Right ventricle myocardium inferior (tissue), 1 donor: ENCODE results near the gene NR6A1. TPM values are rescaled to one million over a fixed set of nuclear protein-coding genes. Genes with fewer than 3 reads are reported as not detected.
"Not testable (repeated sequence)": the region's sequence is repeated elsewhere in the genome, so short reads cannot be mapped to it uniquely, and the experiment has no call there.

ENCODE experiments used
- ATAC-seq: fragments of 200-7000 bp; cut with Tn5 transposase; one replicate; pipeline ENCODE4 v1.9.1; 2020; ENCODE audit warnings: mild to moderate bottlenecking, moderate library complexity
- DNase-seq: peaks from one replicate; pipeline ENCODE4 v3.0.0; 2021; ENCODE audit errors: missing footprints
- intact Hi-C: fragments of 100-400 bp; cut with DNase I; formaldehyde crosslinking; loops from one replicate; pipeline ENCODE4 v1.11.0; 2022
- total RNA-seq: library from RNA; stranded (reverse); fragmentation: NEBNext Ultra II Directional; extraction: Animal tissue kit (Norgen Biotek cat#: 25700); gene quantifications from one replicate; pipeline ENCODE4 v1.2.1, GENCODE V29; 2021
- donor health status: DM: no; HTN: yes; CAD: no; lungs with severe emphysema.

Gene NR6A1
- total RNA-seq, 1 donor from 2014 or later = 1.2 TPM

DNA sequence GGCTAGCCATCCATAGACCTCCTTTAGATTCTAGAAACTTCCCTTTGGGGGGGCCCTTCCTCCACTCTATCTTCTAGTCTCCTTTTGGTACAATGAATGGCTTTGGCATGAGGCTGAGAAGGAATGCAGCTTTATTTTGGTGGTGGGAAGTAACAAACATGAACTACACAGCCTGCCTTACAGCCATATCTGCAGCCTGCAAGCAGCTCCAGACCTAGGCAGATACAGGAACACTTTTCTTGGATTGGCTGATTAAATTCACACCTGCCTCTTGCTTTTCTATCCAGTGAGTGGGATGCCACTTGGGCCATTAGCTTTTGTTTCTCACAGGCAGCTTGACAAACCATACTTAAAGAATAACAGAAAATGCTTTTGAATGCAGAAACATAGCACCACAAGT, 28.2 kb downstream of the NR6A1 start:
- no peak for ATAC-seq
- intact Hi-C loops = no loop called here
- DNase-seq = no peak

DNA sequence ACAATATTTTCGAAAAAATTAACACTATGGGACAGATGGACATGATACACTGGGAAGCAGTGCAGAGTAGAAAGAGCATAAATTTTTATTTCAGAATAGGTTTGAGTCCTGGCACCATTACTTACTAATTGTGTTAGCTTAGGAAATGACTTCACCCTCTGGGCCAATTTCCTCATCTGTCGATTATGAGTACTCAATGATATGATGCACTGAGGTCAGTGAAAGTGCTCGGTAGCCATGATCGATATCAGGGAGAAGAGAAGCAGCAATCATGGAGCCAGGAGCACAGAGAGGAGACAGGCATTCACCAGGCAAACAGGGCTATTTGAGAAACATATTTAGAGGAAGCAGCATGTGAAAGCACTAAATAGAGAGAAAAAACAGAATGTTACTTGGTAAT, 29.4 kb downstream of the NR6A1 start:
- DNase-seq (no peak), ATAC-seq (no peak)
- intact Hi-C loops = no loop called here

DNA sequence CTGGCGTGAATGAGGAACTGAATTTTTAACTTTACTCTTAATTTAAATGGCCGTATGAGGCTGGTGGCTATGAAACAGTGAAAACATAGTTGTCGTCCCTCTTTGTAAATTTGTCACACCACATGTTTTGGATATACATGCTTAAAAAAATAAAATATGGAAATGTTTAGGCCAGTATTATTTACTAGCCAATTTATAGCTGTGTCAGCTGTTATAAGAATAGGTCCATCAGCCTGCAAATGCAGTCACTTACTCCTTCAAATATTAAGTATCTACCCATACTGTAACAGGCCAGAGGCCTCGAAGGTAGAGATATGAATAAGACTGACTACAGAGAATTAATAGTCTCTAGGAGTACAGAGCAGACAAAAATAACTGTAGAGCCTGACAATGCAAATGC, 30.0 kb downstream of the NR6A1 start:
- intact Hi-C loops = no loop called here
- no peak for ATAC-seq
- no peak for DNase-seq

DNA sequence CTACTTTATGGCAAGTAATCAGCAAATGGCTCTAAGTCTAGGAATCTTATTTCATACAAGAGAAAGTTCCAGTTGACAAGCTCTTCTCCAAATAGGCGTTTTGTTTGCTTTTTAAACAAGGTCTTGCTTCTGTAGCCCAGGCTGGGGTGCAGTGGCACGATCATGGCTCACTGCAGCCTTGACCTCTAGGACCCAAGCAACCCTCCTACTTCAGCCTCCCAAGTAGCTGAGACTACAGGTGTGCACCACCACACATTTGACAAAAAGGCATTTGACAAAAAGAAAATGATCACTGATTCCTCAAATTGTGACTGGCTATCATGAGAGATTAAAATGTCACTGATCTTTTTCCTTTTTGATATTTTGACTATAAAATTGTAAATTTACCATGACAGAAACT, 31.8 kb downstream of the NR6A1 start:
- intact Hi-C loops = no loop called here
- ATAC-seq (no peak), DNase-seq (no peak)

GRCh38 chr9:124738075-124738474, 33.0 kb downstream of the NR6A1 start:
- intact Hi-C loops, DNase-seq, ATAC-seq: not testable (repeated sequence)

- intact Hi-C loops = no loop called here
- no peak for DNase-seq
These were observed 36.0 kb downstream of the NR6A1 start for GRCh38 chr9:124735121-124735520.

GRCh38 chr9:124734741-124735083, 36.4 kb downstream of the NR6A1 start:
- DNase-seq, ATAC-seq, intact Hi-C loops: not testable (repeated sequence)

More at GRCh38 chr9:124735121-124735520, 36.0 kb downstream of the NR6A1 start:
- no peak for ATAC-seq

- intact Hi-C loops = no loop called here
- DNase-seq (no peak), ATAC-seq (no peak)
These were observed 37.0 kb downstream of the NR6A1 start for GRCh38 chr9:124733964-124734740.

- no peak for DNase-seq
- ATAC-seq = no peak
- intact Hi-C loops = no loop called here
These were observed 40.3 kb downstream of the NR6A1 start for GRCh38 chr9:124730772-124731171.

DNA sequence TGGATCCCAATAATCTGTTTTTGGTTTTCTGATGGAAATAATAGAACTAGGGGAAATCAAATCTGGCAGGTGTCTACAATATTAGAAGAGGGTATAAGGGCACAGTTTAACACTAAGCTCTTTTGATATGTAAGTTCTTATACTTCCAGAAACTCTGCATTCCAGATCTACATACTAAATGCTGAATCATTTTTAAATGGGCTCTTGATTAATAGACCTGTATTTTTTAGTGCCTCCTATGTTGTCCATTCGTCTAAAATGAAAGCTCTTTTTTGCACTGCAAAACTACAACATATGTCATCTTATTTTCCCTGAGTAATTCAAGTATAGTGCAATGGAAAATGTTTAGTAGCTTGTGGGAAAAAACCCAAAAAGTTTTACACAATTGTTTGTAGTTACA, 44.2 kb downstream of the NR6A1 start:
- DNase-seq (no peak), ATAC-seq (no peak)
- intact Hi-C loops = no loop called here

- intact Hi-C loops = no loop called here
- DNase-seq (no peak), ATAC-seq (no peak)
These were observed 46.1 kb downstream of the NR6A1 start for GRCh38 chr9:124725068-124725452.

GRCh38 chr9:124724415-124725067, 46.6 kb downstream of the NR6A1 start:
- intact Hi-C loops = no loop called here
- no peak for ATAC-seq
- DNase-seq = no peak

DNA sequence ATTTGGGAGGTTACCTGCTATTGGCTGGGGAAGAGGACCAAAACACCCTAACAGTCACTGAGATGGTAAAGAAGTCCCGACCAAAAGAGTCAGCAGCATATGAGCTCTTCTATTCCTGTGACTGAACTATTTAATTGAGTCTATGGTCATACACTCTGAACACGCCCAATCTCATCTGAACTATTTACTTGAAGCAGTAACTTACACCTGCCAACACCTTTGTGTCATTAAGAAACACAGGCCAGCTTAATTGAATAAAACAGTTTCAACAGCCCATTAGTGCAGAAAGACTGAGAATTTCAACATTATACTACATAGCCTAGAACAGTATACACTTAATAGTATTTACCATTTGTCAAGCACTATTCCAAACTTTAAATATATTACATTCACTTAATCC, 47.8 kb downstream of the NR6A1 start:
- intact Hi-C loops = no loop called here
- no peak for DNase-seq
- no peak for ATAC-seq

GRCh38 chr9:124721109-124721906, 49.8 kb downstream of the NR6A1 start:
- ATAC-seq (no peak), DNase-seq (no peak)
- intact Hi-C loops = no loop called here

DNA sequence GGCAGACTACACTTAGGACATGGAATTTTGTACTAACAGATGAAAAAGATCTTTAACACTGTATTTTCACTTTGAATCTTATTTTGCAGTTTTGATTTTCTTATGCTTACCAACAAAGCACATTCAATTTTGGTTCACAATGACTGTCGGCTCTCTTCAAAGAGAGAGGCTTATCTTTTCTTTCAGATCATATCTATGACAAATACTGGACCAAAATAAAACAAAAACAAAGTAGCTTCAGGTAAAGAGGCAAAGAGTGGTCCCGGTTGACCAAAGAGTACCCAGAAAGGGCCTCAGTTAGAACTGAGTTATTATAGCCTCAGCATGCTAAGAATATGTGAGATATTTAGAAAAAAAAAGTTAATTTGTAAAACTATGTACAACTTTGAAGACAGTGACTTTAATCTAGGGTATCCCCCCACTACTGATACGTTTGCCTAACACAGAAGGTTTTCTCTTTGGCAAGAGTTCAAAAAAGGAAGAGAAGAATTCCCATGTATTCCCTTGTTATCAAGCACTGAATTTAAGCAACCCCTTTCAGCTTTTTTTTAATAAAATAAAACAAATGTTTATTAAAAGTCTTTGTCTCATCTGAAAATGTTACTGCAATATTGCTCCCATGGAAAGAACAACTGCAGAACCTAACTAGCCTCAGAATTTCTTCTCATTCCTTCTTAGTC, 50.5 kb downstream of the NR6A1 start:
- ATAC-seq = no peak
- no peak for DNase-seq
- intact Hi-C loops = no loop called here

DNA sequence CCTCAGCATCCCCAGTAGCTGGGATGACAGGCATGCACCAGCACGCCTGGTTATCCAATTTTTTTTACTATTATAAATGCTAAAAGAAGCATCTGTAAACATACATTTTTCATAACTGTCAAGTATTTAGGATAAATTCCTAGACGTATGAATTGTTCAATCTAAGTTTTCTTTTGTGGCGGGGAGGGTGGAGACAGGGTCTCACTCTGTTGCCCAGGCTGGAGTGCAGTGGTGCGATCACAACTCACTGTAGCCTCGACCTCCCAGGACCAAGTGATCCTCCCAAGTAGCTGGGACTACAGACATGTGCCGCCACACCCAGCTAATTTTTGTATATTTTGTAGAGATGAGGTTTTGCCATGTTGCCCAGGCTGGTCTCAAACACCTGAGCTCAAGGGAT, 52.2 kb downstream of the NR6A1 start:
- no peak for DNase-seq
- ATAC-seq = no peak
- intact Hi-C loops = no loop called here

DNA sequence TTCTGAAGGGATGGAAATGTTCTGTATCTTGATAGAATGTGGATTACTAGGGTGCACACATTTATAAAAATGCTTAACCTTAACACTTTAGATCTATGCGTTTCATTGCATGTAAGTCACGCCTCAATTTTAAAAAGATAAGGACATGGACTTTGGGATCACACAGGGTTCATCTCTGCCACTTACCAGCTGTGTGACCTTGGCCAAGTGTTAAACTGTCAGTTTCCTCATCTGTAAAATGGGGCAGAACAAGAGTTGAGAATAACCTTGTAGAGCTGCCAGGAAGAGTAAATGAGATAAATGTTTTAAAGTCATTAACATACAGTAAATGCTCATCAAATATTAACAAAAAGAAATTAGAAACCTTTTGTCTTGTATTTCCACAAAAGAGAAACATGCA, 53.5 kb downstream of the NR6A1 start:
- ATAC-seq (no peak), DNase-seq (no peak)
- intact Hi-C loops = no loop called here

GRCh38 chr9:124716808-124717207, 54.3 kb downstream of the NR6A1 start:
- intact Hi-C loops = no loop called here
- no peak for ATAC-seq
- DNase-seq = no peak

- intact Hi-C loops = no loop called here
- ATAC-seq = no peak
- no peak for DNase-seq
These were observed 60.3 kb downstream of the NR6A1 start for GRCh38 chr9:124710766-124711165.
